NT2/D1 (cell line): ENCODE results near the gene POU3F2.
A peak's percentile ranks its signal among the peaks of the same experiment; 100 is the strongest.

Source experiments
- DNase-seq: peaks from one replicate; pipeline ENCODE4 v3.0.0-alpha.2; 2011; ENCODE audit warnings: low read depth, low spot score
- H3K27me3 ChIP-seq: 2 replicates; pipeline ENCODE4 v1.6.0; 2011; ENCODE audit warnings: mild to moderate bottlenecking; ENCODE audit not compliant: insufficient read length, insufficient read depth
- H3K36me3 ChIP-seq: 2 replicates; pipeline ENCODE4 v1.6.1; 2011; ENCODE audit warnings: mild to moderate bottlenecking, low read length, mixed read lengths; ENCODE audit not compliant: insufficient read depth, insufficient read length
- H3K4me1 ChIP-seq: 2 replicates; pipeline ENCODE4 v1.5.1; 2011; ENCODE audit not compliant: insufficient read depth, insufficient read length
- H3K4me3 ChIP-seq: 2 replicates; pipeline ENCODE4 v1.5.1; 2011; ENCODE audit warnings: low read depth; ENCODE audit not compliant: insufficient read length
- H3K9ac ChIP-seq: 2 replicates; pipeline ENCODE4 v1.6.0; 2011; ENCODE audit warnings: low read depth; ENCODE audit not compliant: insufficient read length
- H3K9me3 ChIP-seq: 2 replicates; pipeline ENCODE4 v1.5.1; 2011; ENCODE audit warnings: mild to moderate bottlenecking, low read length; ENCODE audit not compliant: insufficient read depth
- SUZ12 ChIP-seq: IDR thresholded peaks from 2 replicates; pipeline ENCODE4 v1.6.1; 2011; ENCODE audit not compliant: insufficient read length, insufficient read depth; ENCODE audit errors: extremely low read depth
- YY1 ChIP-seq: IDR thresholded peaks from 2 replicates; pipeline ENCODE4 v1.6.1; 2011; ENCODE audit not compliant: insufficient read length, insufficient read depth
- ZNF274 ChIP-seq: IDR thresholded peaks from 2 replicates; pipeline ENCODE4 v1.6.1; 2011; ENCODE audit warnings: mild to moderate bottlenecking, low read depth, low read length

Gene POU3F2

GRCh38 chr6:98834060-98835031 lies at the start of gene POU3F2:
POU3F2 (plus strand) TSS chr6:98834574; CDS start chr6:98834874, 300 bp downstream.
- TF ChIP-seq ZNF274: no peak
- TF ChIP-seq SUZ12: no peak
- TF ChIP-seq YY1: no peak
- Histone ChIP-seq H3K9me3 (no peaks in the 10 kb centered on the region), H3K36me3 (no peaks in the 10 kb centered on the region), H3K9ac (peak within 1 kb of the TSS; percentile 36), H3K27me3 (peaks cover 91% of the 10 kb centered on the region), H3K4me3 (peak within 1 kb of the TSS; percentile 53), H3K4me1 (peaks cover 10% of the 10 kb centered on the region)
- peak; percentile 84 for DNase-seq

DNA sequence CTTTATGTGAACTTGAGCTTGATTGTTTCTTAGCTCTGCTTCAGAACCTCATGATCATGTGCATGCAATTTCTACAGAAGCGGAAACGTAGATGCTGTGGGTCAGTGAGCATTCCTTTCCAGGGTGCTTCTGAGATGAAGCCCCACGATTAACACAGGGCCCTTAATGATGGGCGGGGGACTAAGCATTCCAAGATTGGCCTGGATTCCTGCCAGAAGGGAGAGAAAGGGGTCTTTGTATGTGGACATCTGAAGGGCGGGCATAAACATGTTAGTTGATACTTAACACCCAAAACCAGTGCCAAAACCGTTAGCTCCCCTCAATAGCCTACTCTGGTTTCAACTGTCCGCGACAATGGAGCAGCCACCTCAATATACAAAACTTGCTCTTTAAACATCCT lies 46.9 kb upstream of the POU3F2 start:
- Histone ChIP-seq H3K4me3 (no peak overlapping the region), H3K9me3 (no peaks in the 10 kb centered on the region), H3K4me1 (no peaks in the 10 kb centered on the region), H3K9ac (no peak overlapping the region), H3K27me3 (no peaks in the 10 kb centered on the region), H3K36me3 (no peaks in the 10 kb centered on the region)
- DNase-seq: no peak
- TF ChIP-seq YY1: no peak
- TF ChIP-seq SUZ12: no peak
- TF ChIP-seq ZNF274: no peak

GRCh38 chr6:98787961-98788360 lies 46.4 kb upstream of the POU3F2 start:
- Histone ChIP-seq H3K36me3 (no peaks in the 10 kb centered on the region), H3K4me3 (no peak overlapping the region), H3K9me3 (no peaks in the 10 kb centered on the region), H3K27me3 (no peaks in the 10 kb centered on the region), H3K9ac (no peak overlapping the region), H3K4me1 (no peaks in the 10 kb centered on the region)
- no peak for DNase-seq
- TF ChIP-seq SUZ12 (no peak), YY1 (no peak), ZNF274 (no peak)

DNA sequence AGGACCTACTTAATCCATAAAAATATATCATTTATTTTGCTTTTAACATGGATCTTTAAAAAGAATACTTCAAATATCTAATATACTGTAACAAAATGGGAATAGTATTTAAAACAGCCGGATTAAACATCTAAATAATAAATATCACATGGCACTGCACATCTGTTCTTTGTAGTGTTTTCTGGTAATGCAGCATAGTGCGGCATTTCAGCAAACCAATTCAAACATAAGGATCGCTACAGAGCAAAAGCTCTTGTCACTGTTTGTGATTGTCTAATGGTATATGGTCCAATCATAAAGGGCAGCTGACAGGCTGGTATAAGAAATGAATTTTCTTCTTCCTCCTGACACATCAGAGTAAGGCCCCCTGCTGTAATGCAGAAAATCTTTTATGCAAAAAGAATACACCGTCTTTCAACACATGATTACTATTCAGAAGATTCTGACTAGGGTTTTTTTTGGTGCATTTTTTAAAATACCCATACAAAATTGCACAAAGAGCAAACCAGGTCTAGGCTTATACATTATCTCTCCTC lies 40.0 kb upstream of the POU3F2 start:
- H3K4me1 ChIP-seq: no peaks in the 10 kb centered on the region
- H3K4me3 ChIP-seq: no peak overlapping the region
- no peaks in the 10 kb centered on the region for H3K9me3 ChIP-seq
- no peak for DNase-seq
- no peak overlapping the region for H3K9ac ChIP-seq
- no peak for TF ChIP-seq SUZ12
- no peak for TF ChIP-seq ZNF274
- TF ChIP-seq YY1: no peak
- no peaks in the 10 kb centered on the region for H3K27me3 ChIP-seq
- no peaks in the 10 kb centered on the region for H3K36me3 ChIP-seq

DNA sequence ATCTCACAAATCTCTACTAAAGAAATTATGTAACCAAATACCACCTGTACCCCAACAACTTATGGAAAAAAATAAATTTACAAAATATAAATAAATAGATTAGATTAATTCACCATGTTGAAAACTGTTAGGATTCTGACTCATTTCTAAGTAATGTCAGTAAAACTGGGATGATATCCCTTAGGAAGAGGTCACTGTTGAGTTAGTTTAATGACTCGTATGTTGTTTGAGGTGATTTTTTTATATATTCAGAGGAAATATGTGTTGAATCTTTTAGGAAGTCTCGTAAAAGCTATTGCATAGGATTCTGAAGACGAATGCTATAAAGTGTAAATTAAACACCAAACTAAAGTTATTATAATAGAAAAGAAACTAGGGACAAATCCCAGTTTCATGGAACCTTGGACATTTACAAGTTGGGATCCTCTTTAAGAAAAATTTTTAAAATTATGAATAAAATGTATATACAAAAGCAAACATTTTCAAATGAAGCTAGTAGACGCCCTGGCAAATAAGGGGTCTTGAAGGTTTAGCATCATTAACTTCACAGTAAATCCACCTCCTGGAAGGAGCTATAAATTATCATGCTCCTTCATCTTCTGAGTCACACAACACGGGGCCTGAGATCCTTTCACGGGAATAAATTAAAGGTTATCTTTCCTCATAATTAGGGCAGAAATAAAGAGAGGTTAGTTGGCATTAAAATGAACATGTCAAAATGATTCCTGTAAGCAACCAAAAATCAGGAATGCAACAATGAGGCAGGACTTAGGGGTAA lies 37.0 kb upstream of the POU3F2 start:
- no peaks in the 10 kb centered on the region for H3K9me3 ChIP-seq
- no peaks in the 10 kb centered on the region for H3K27me3 ChIP-seq
- no peaks in the 10 kb centered on the region for H3K4me1 ChIP-seq
- TF ChIP-seq YY1 (no peak), SUZ12 (no peak), ZNF274 (no peak)
- H3K36me3 ChIP-seq: no peaks in the 10 kb centered on the region
- no peak overlapping the region for H3K9ac ChIP-seq
- H3K4me3 ChIP-seq: no peak overlapping the region
- DNase-seq: no peak

- DNase-seq: no peak
- no peaks in the 10 kb centered on the region for H3K9me3 ChIP-seq
These were observed 33.5 kb upstream of the POU3F2 start for GRCh38 chr6:98800866-98801265.

More at GRCh38 chr6:98800866-98801265, 33.5 kb upstream of the POU3F2 start:
- no peaks in the 10 kb centered on the region for H3K36me3 ChIP-seq
- H3K4me3 ChIP-seq: no peak overlapping the region
- no peaks in the 10 kb centered on the region for H3K27me3 ChIP-seq
- H3K4me1 ChIP-seq: no peaks in the 10 kb centered on the region
- no peak overlapping the region for H3K9ac ChIP-seq
- TF ChIP-seq ZNF274: no peak
- TF ChIP-seq SUZ12: no peak
- no peak for TF ChIP-seq YY1
